Measurements from ENCODE around the gene CPEB1.

DNA sequence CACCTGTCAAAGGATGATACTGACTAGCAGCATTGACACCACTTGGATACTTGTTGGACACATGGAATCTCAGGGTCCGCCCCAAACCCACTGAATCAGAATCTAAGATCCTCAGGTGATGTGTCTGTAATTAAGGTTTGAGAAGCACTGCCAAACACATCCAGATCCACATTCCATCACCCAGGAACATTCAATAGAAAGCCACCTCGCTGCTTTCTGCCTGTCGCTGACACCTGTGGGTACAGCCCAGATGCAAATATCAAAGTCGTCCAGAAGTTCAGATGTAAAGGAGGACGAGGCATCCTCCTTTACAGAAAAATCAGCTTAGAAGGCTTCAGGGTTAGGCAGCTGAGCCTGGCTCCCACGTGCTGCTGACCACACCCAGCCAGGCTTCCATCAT is 101.7 kb downstream of the CPEB1 start:
- no peak for TF ChIP-seq POLR2AphosphoS5 (IDR thresholded peaks at IDR 0.05)
- TF ChIP-seq POLR2A (IDR thresholded peaks at IDR 0.05) = no peak
- TF ChIP-seq, protein P1, sequence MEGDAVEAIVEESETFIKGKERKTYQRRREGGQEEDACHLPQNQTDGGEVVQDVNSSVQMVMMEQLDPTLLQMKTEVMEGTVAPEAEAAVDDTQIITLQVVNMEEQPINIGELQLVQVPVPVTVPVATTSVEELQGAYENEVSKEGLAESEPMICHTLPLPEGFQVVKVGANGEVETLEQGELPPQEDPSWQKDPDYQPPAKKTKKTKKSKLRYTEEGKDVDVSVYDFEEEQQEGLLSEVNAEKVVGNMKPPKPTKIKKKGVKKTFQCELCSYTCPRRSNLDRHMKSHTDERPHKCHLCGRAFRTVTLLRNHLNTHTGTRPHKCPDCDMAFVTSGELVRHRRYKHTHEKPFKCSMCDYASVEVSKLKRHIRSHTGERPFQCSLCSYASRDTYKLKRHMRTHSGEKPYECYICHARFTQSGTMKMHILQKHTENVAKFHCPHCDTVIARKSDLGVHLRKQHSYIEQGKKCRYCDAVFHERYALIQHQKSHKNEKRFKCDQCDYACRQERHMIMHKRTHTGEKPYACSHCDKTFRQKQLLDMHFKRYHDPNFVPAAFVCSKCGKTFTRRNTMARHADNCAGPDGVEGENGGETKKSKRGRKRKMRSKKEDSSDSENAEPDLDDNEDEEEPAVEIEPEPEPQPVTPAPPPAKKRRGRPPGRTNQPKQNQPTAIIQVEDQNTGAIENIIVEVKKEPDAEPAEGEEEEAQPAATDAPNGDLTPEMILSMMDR (IDR thresholded peaks at IDR 0.05 in 8 of 11, conservative IDR thresholded peaks at IDR 0.05 in 3 of 11) = no peak
